Astrocyte of the cerebellum (primary cell): ENCODE measurements around the gene RB1.
"Not testable (repeated sequence)": the region's sequence is repeated elsewhere in the genome, so short reads cannot be mapped to it uniquely, and the experiment has no call there.

Experiments
- DNase-seq: peaks from one replicate; pipeline ENCODE4 v3.0.0-alpha.2; 2011; ENCODE audit warnings: low read depth
- H3K4me3 ChIP-seq: 2 replicates; pipeline ENCODE4 v1.5.1; 2011; ENCODE audit warnings: mild to moderate bottlenecking, low read depth, low read length, moderate library complexity
- in situ Hi-C: cut with HindIII; loops from 2 replicates; pipeline ENCODE4 v1.10.0; 2017; ENCODE audit warnings: low sequenced_read_pairs
- TF ChIP-seq, protein P1 (sequence below): IDR thresholded peaks from 2 replicates; pipeline ENCODE4 v1.5.1; 2012; ENCODE audit warnings: low read length, low read depth, moderate library complexity, mild to moderate bottlenecking; ENCODE audit errors: missing control alignments

Gene RB1

DNA sequence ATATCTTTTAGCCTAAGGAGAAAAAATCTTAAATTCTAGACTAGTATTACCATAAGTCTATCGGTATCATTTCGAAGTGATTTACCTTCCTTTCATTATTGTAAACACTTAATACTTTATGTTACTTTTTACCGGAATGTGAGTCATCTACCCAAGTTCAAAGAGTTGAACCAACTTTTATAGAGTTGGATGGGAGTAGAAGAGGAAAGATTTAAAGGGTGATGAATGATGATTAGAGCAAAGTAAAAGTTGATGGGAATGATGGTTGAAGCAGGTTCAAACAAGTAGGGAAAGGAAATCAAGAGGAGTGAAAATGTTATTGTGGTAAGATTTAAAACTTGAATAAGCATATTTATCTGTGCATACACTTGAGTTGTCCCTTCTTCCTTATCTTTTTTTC lies 120.7 kb downstream of the RB1 start:
- DNase-seq, result no peak
- H3K4me3 ChIP-seq, result no peak overlapping the region
- in situ Hi-C loops, result no loop called here
- TF ChIP-seq, protein P1, sequence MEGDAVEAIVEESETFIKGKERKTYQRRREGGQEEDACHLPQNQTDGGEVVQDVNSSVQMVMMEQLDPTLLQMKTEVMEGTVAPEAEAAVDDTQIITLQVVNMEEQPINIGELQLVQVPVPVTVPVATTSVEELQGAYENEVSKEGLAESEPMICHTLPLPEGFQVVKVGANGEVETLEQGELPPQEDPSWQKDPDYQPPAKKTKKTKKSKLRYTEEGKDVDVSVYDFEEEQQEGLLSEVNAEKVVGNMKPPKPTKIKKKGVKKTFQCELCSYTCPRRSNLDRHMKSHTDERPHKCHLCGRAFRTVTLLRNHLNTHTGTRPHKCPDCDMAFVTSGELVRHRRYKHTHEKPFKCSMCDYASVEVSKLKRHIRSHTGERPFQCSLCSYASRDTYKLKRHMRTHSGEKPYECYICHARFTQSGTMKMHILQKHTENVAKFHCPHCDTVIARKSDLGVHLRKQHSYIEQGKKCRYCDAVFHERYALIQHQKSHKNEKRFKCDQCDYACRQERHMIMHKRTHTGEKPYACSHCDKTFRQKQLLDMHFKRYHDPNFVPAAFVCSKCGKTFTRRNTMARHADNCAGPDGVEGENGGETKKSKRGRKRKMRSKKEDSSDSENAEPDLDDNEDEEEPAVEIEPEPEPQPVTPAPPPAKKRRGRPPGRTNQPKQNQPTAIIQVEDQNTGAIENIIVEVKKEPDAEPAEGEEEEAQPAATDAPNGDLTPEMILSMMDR, result no peak

DNA sequence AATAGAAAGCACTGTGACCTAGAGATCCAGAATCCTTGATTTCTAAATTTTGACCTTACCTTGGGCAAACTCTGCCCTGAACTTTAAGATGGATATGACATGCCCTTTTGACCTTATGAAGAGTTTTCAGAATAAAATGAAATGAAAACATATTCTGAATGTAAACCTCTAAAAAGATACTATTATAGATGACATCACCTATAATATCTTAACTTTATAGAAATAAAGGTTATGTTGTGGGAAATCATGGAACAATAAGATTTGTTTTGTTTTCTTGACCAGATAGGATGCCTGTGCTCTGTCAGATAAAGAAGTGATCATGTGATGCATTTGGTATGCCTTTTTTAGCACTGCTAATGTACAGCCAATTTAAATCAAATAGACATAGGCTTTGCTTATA lies 122.5 kb downstream of the RB1 start:
- DNase-seq, result no peak
- in situ Hi-C loops, result no loop called here
- no peak overlapping the region for H3K4me3 ChIP-seq
- TF ChIP-seq, protein P1, result no peak

DNA sequence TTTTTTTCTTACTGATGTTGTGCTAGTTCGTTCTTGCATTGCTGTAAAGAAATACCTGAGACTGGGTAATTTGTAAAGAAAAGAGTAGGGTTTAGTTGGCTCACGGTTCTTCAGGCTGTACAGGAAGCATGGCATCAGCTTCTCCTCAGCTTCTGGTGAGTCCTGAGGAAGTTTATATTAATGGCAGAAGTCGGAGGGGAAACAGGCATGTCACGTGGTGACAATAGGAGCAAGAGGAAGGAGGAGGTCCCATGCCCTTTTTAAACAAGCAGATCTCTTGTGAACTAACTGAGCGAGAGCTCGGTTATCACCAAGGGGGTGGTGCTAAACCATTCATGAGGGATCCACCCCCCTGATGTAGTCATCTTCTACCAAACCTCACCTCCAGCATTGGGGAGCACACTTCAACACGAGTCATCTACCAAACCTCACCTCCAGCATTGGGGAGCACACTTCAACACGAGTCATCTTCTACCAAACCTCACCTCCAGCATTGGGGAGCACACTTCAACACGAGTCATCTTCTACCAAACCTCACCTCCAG lies 123.3 kb downstream of the RB1 start:
- H3K4me3 ChIP-seq, in situ Hi-C loops, DNase-seq: not testable (repeated sequence)

DNA sequence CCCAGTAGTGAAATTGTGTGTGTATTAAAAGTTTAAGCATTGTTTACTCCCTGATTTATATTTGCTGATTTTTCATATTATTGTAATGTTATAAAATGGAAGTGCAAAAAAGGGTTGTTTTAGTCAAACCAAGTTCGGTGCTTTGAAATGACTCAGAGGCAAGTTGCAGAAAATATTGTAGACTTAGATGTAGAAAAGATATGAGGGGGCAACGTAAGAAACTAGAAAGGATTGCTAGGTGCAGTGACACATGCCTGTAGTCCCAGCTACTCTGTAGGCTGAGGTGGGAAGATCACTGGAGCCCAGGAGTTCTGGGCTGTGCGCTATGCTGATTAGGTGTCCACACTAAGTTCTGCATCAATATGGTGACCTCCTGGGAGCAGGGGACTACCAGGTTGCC lies 125.5 kb downstream of the RB1 start:
- DNase-seq, result no peak
- TF ChIP-seq, protein P1, result no peak
- H3K4me3 ChIP-seq, result no peak overlapping the region
- in situ Hi-C loops, result no loop called here

DNA sequence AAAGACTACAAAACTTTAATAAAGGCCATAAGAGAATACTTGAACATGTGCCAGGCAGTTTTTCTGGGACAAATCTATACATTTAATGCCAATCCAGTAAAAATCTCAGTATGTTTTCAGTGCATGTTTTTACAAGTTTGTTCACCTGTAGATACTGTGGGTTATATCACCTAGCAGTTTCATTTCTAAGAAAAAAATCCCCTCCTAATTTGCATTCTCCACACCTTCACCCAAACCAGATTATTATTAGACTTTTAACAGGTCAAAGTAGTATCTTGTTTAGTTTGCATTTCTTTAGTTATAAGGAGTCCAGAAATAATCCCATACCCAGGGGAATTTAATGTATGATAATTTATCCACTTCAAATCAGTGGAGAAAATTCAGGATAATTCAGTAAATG lies 126.3 kb downstream of the RB1 start:
- TF ChIP-seq, protein P1, result no peak
- in situ Hi-C loops, result no loop called here
- DNase-seq, result no peak
- no peak overlapping the region for H3K4me3 ChIP-seq

DNA sequence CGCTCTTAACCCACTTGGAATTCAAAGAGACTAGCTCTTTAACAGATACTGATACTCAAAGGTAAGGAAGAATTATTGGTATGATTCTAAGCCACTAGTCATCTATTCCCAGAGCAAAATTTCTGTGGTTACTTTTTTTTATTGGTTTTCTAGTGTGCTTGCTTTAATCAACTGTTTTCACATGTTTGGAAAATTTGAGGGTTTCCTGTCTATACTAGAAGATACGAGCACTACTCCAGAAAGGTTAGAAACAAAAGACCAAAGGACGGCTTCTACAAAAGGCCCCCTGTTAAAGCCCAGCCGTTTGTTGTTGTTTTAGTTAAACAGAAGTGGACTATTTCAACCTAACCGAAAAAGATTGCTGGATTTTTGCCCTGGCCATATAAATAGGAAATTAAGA lies 127.9 kb downstream of the RB1 start:
- in situ Hi-C loops, result no loop called here
- H3K4me3 ChIP-seq, result no peak overlapping the region
- TF ChIP-seq, protein P1, result no peak

DNA sequence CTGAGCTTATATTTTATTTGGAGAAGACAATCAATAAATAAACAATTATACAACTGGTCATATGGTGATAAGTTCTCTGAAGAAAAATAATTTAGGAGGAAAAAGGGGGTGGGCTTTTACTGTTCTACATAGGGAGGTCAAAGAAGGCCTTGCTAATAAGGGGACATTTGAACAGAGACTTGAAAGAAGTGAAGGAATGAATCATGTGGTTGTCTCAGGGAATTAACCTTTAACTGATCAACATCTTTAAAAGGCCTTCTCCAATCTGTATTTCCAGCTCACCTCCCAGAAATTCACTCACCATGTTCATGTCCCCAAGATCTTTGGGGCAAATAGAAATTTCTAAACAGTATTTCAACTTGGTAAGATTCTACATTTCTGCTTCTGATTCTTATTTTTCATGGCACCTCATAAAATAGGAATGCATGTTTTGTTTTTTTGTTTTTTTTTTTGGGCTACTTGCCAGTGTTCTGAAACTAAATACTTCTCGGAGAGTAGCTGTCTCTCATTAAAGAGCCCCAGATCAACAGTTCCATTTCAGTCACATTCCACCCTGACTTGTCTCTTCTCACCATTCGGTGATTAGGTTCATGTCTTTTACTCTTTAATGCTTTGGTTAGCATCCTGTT lies 128.6 kb downstream of the RB1 start:
- H3K4me3 ChIP-seq, result no peak overlapping the region
- in situ Hi-C loops, result no loop called here
- DNase-seq, result no peak
- TF ChIP-seq, protein P1, result no peak

More for the DNA sequence above, 127.9 kb downstream of the RB1 start:
- peak; percentile 80 for DNase-seq
